HepG2 (cell line): ENCODE measurements around the gene PARP14. TPM values are rescaled to one million over a fixed set of nuclear protein-coding genes. Genes with fewer than 3 reads are reported as not detected.

Experiments used
- ATAC-seq: fragments of 200-7000 bp; cut with Tn5 transposase; 3 replicates; pipeline ENCODE4 v1.9.1; 2020; ENCODE audit warnings: mild to moderate bottlenecking, moderate library complexity
- BruUV-seq: library from RNA; stranded (reverse); fragments of 400-500 nt; replicated peaks from 2 replicates; lab custom pipeline; 2021; lab: Mats Ljungman, UMichigan
- CTCF ChIA-PET: fragments of 300-600 bp; formaldehyde crosslinking; extraction: SDS; loops from one replicate; lab custom pipeline; 2021; ENCODE audit warnings: low total read pairs, inconsistent platforms, low intra/inter-chr PET ratio; lab: Yijun Ruan, JAX
- POLR2A ChIA-PET: fragments of 350-600 bp; sonication (Branson Sonifier 250); formaldehyde crosslinking; loops from one replicate; lab custom pipeline; 2020; ENCODE audit warnings: antibody characterized with exemption, inconsistent platforms; lab: Yijun Ruan, JAX
- DNase-seq: peaks from one replicate; pipeline ENCODE4 v3.0.0-alpha.2; 2015; ENCODE audit warnings: low spot score
- FAIRE-seq: peaks from 3 replicates; lab custom pipeline; 2011; peaks lifted over from hg19 to GRCh38; lab: Jason Lieb, UNC
- H2AFZ ChIP-seq: one replicate; pipeline ENCODE4 v1.6.1; 2011; ENCODE audit warnings: low read length, inconsistent platforms
- H3K27ac ChIP-seq: fragments of 300-600 bp; 3 replicates; pipeline ENCODE4 v1.8.0; 2011; ENCODE audit warnings: mixed run types, mild to moderate bottlenecking, mixed read lengths, low read length, inconsistent platforms; ENCODE audit not compliant: insufficient read depth; ENCODE audit errors: extremely low read length
- H3K27me3 ChIP-seq, 2 experiments: fragments of 200-600 bp in 1 of 2; 2 replicates in 1 of 2; 3 replicates in 1 of 2; pipeline versions ENCODE4 v1.6.0 to v1.8.0; 2011; ENCODE audit warnings: low read length in 2 of 2, mild to moderate bottlenecking in 2 of 2, moderate library complexity in 2 of 2, inconsistent platforms in 1 of 2; ENCODE audit not compliant: insufficient read depth in 2 of 2, control insufficient read depth in 1 of 2
- H3K36me3 ChIP-seq, 2 experiments: fragments of 200-600 bp in 1 of 2; replicated peaks in 1 of 2; 2 replicates in 1 of 2; 3 replicates in 1 of 2; pipeline versions ENCODE4 v1.5.1 to v1.8.0; 2011; ENCODE audit warnings: low read length in 2 of 2, inconsistent platforms in 1 of 2; ENCODE audit not compliant: insufficient read depth in 2 of 2, control insufficient read depth in 1 of 2
- H3K4me1 ChIP-seq: 2 replicates; pipeline ENCODE4 v1.5.1; 2012; ENCODE audit warnings: low read length, inconsistent platforms; ENCODE audit not compliant: insufficient read depth
- H3K4me2 ChIP-seq: 2 replicates; pipeline ENCODE4 v1.6.0; 2011; ENCODE audit warnings: low read depth, low read length, inconsistent platforms
- H3K4me3 ChIP-seq, 3 experiments: fragments of 200-600 bp in 1 of 3; sonication (generic), shearing (Covaris generic) in 1 of 3; replicated peaks in 1 of 3; 2 replicates each; pipeline ENCODE4 v1.5.1; 2011 to 2016; ENCODE audit warnings: low read length in 3 of 3, inconsistent platforms in 2 of 3, low read depth in 2 of 3, mild to moderate bottlenecking in 2 of 3, control low read depth in 1 of 3, mixed read lengths in 1 of 3; ENCODE audit not compliant: insufficient read depth in 1 of 3
- H3K79me2 ChIP-seq: one replicate; pipeline ENCODE4 v1.6.1; 2011; ENCODE audit warnings: low read length, inconsistent platforms; ENCODE audit not compliant: insufficient read depth
- H3K9ac ChIP-seq: 2 replicates; pipeline ENCODE4 v1.6.0; 2011; ENCODE audit warnings: mild to moderate bottlenecking, low read depth, low read length, inconsistent platforms; ENCODE audit not compliant: insufficient read depth
- H3K9me3 ChIP-seq: 2 replicates; pipeline ENCODE4 v1.5.1; 2012; ENCODE audit warnings: mild to moderate bottlenecking, low read length
- H4K20me1 ChIP-seq: 2 replicates; pipeline ENCODE4 v1.6.0; 2011; ENCODE audit warnings: inconsistent platforms, mild to moderate bottlenecking, low read length, moderate library complexity; ENCODE audit not compliant: insufficient read depth
- ARNT2 ChIP-seq: sonication (generic); formaldehyde crosslinking; IDR thresholded peaks from 2 replicates; pipeline ENCODE4 v1.8.0; 2022; ENCODE audit warnings: mild to moderate bottlenecking, low read depth, missing genetic modification reagents, moderate library complexity
- CEBPB ChIP-seq: IDR thresholded peaks from 2 replicates; pipeline ENCODE4 v1.6.1; 2011; ENCODE audit warnings: low read depth, low read length, improper control_type of control experiment, borderline replicate concordance
- FOSL2 ChIP-seq: sonication (generic); formaldehyde crosslinking; IDR thresholded peaks from 2 replicates; pipeline ENCODE4 v1.4.0; 2020; ENCODE audit warnings: missing genetic modification reagents
- GABPA ChIP-seq, 2 experiments: IDR thresholded peaks; 2 replicates each; pipeline ENCODE4 v1.6.1; 2011 to 2016; ENCODE audit warnings: low read depth in 2 of 2, low read length in 1 of 2, missing biosample characterization in 1 of 2, missing genetic modification characterization in 1 of 2
- HDAC2 ChIP-seq: sonication (generic); formaldehyde crosslinking; IDR thresholded peaks from 2 replicates; pipeline ENCODE4 v1.4.0; 2020; ENCODE audit warnings: missing genetic modification reagents
- HOXA7 ChIP-seq: sonication (generic); formaldehyde crosslinking; IDR thresholded peaks from 2 replicates; pipeline ENCODE4 v1.8.1; 2022; ENCODE audit warnings: mild to moderate bottlenecking, missing genetic modification reagents, moderate library complexity
- PAF1 ChIP-seq: IDR thresholded peaks from 2 replicates; pipeline ENCODE4 v1.6.1; 2016; ENCODE audit warnings: missing genetic modification reagents, missing compliant biosample characterization
- SIN3B ChIP-seq: fragments of 150-350 bp; IDR thresholded peaks from 2 replicates; pipeline ENCODE4 v1.6.1; 2014; ENCODE audit warnings: low read length
- YEATS2 ChIP-seq: sonication (generic); formaldehyde crosslinking; IDR thresholded peaks from 2 replicates; pipeline ENCODE4 v1.4.0; 2020; ENCODE audit warnings: missing genetic modification reagents, borderline replicate concordance
- ZNF263 ChIP-seq: sonication (generic); formaldehyde crosslinking; IDR thresholded peaks from 2 replicates; pipeline ENCODE4 v1.4.0; 2020; ENCODE audit warnings: missing genetic modification reagents
- ZNF501 ChIP-seq: sonication (generic); formaldehyde crosslinking; IDR thresholded peaks from 2 replicates; pipeline ENCODE4 v1.5.1; 2020; ENCODE audit warnings: mild to moderate bottlenecking, moderate library complexity, missing genetic modification reagents
- WGBS: methylation state at CpG from one replicate; pipeline ENCODE4 v1.1.6; 2017; ENCODE audit warnings: low lambda C conversion rate; 5-methylcytosine and 5-hydroxymethylcytosine counted together
- in situ Hi-C: cut with HindIII; loops from 2 replicates; pipeline ENCODE4 v1.10.0; 2017; ENCODE audit warnings: low pct_unique_long_range_greater_than_20kb; ENCODE audit not compliant: extremely low pct_ligation_motif_present
- intact Hi-C: fragments of 100-400 bp; cut with micrococcal nuclease; formaldehyde crosslinking; loops from one replicate; pipeline ENCODE4 v1.10.0; 2022; ENCODE audit not compliant: unreplicated experiment
- polyA plus RNA-seq, 8 experiments: library from polyadenylated mRNA; depleted of rRNA in 3 of 8; stranded (reverse) in 7 of 8; unstranded in 1 of 8; fragments of >200 nt; fragmentation: Illumina TruSeq in 4 of 8; extraction: Trizol in 4 of 8; gene quantifications; 2 replicates each; pipeline versions ENCODE4 v1.2.1 to v1.2.3, GENCODE V29; 2011 to 2016; ENCODE audit warnings: low read depth in 4 of 8, missing spikeins in 1 of 8, mixed read lengths in 1 of 8; ENCODE audit not compliant: insufficient read depth in 1 of 8
- total RNA-seq, 5 experiments: library from RNA; depleted of rRNA; stranded (reverse); fragments of >200 nt; fragmentation: Illumina TruSeq; extraction: Trizol; gene quantifications; 2 replicates each; pipeline ENCODE4 v1.2.3, GENCODE V29; 2016; ENCODE audit warnings: low read depth in 1 of 5

The PARP14 gene
- total and polyA plus RNA-seq, 2 of the 13 experiments (the other 11 are each of a cell fraction or from before 2014, with no cell fraction given) = 9.0 to 19.1 TPM

DNA sequence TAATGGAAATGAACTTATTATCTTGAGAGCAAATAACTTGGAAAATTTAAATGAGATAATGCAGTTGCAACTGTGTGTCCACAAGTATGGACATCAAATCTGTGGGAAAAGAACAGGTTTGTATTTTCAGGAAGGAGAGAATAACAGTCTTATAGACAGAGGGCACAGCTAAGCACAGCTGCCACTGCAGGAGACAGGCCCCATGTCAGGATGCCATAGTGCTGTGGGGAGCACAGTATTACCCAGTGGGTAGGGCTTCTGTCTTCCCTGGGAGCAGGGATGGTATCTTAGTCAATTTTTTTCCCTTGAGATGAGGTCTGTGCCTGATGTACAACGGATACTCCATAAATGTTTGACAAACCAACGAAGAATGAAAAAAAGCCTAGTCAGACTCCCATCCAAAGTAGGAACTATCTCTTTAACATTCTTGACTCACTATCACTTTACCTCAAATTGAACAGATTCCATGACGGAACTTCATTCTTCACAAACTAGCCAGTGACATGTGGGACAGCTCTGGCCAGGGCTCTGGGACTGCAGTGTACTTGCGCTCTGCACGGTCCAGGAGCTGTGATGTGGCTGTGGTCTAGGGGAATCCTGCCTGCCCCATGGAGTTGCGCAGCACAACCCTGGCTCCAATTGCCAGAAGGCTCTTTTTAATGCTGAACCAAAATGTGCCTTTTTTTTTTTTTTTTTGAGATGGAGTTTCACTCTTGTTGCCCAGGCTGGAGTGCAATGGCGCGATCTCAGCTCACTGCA lies 48.3 kb downstream of the PARP14 start:
- FAIRE-seq (no peak), DNase-seq (no peak), ATAC-seq (no peak)
- in situ Hi-C loops (no loop called here), intact Hi-C loops (no loop called here)
- BruUV-seq = TSS peak; percentile 39
- Histone ChIP-seq H3K4me1 (no peaks in the 10 kb centered on the region), H3K36me3 (no peaks in the 10 kb centered on the region), H3K27ac (no peak overlapping the region), H3K4me2 (no peak overlapping the region), H3K9me3 (no peaks in the 10 kb centered on the region), H3K27me3 (no peaks in the 10 kb centered on the region), H3K79me2 (no peaks in the 10 kb centered on the region), H4K20me1 (no peaks in the 10 kb centered on the region), H3K9ac (no peak overlapping the region), H2AFZ (no peak overlapping the region), H3K4me3 (no peak overlapping the region)
- 93% methylated on average over 8 of the region's 8 CpGs for WGBS
- TF ChIP-seq ARNT2 (CRISPR knock-in tag) (no peak), HDAC2 (CRISPR knock-in tag) (no peak), SIN3B (no peak), GABPA (IDR thresholded peaks at IDR 0.05; ENCODE audit: low read depth, low read length) (no peak), GABPA (CRISPR knock-in tag; IDR thresholded peaks at IDR 0.05; ENCODE audit: low read depth) (no peak), YEATS2 (no peak), ZNF263 (CRISPR knock-in tag) (no peak), CEBPB (no peak), HOXA7 (CRISPR knock-in tag) (no peak), ZNF501 (CRISPR knock-in tag) (no peak), PAF1 (CRISPR knock-in tag) (no peak), FOSL2 (CRISPR knock-in tag) (no peak)
- ChIA-PET POLR2A (no interaction called here), CTCF (no interaction called here)
